GM12891 (cell line): ENCODE measurements around the gene C2CD3.

ENCODE experiments used
- POLR2A ChIP-seq: IDR thresholded peaks from 2 replicates; pipeline ENCODE4 v1.6.1; 2011; ENCODE audit warnings: low read depth, low read length, control low read depth
- POLR2AphosphoS5 ChIP-seq: IDR thresholded peaks from 2 replicates; pipeline ENCODE4 v1.6.1; 2011; ENCODE audit warnings: low read depth, low read length, control low read depth
- SPI1 ChIP-seq: IDR thresholded peaks from 2 replicates; pipeline ENCODE4 v1.6.1; 2011; ENCODE audit warnings: low read depth, low read length, control low read depth
- TAF1 ChIP-seq: IDR thresholded peaks from 2 replicates; pipeline ENCODE4 v1.6.1; 2011; ENCODE audit warnings: low read depth, low read length, control low read depth

- no peak for TF ChIP-seq TAF1
- TF ChIP-seq POLR2A = no peak
- no peak for TF ChIP-seq POLR2AphosphoS5
- TF ChIP-seq SPI1 = no peak
Measured at GRCh38 chr11:73975479-73975757, 195.4 kb downstream of the C2CD3 start.
